ENCODE results near the gene FANCB. TPM values are rescaled to one million over a fixed set of nuclear protein-coding genes. Genes with fewer than 3 reads are reported as not detected.

FANCB gene
- total RNA-seq, 1 experiment from 2014 or later = 12.3 TPM

DNA sequence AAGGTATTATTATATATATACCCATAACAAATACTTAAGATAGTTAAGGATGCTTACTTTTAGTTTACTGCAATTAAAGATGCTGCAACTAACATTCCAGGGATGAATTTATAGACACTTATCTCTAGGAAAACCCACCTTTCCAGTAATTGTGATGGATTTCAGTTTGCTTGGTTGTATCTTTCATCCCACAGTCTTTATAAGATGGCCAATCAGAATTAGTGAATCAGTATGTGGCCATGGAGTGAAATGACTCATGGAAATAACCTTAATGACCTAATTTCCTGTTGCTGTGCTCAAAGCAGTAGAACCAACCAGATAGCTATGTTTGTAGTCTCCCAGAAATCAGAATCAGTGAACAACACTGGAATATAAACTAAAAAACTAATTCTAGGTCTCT, 26.7 kb upstream of the FANCB start (continued):
- TF ChIP-seq, protein P1, sequence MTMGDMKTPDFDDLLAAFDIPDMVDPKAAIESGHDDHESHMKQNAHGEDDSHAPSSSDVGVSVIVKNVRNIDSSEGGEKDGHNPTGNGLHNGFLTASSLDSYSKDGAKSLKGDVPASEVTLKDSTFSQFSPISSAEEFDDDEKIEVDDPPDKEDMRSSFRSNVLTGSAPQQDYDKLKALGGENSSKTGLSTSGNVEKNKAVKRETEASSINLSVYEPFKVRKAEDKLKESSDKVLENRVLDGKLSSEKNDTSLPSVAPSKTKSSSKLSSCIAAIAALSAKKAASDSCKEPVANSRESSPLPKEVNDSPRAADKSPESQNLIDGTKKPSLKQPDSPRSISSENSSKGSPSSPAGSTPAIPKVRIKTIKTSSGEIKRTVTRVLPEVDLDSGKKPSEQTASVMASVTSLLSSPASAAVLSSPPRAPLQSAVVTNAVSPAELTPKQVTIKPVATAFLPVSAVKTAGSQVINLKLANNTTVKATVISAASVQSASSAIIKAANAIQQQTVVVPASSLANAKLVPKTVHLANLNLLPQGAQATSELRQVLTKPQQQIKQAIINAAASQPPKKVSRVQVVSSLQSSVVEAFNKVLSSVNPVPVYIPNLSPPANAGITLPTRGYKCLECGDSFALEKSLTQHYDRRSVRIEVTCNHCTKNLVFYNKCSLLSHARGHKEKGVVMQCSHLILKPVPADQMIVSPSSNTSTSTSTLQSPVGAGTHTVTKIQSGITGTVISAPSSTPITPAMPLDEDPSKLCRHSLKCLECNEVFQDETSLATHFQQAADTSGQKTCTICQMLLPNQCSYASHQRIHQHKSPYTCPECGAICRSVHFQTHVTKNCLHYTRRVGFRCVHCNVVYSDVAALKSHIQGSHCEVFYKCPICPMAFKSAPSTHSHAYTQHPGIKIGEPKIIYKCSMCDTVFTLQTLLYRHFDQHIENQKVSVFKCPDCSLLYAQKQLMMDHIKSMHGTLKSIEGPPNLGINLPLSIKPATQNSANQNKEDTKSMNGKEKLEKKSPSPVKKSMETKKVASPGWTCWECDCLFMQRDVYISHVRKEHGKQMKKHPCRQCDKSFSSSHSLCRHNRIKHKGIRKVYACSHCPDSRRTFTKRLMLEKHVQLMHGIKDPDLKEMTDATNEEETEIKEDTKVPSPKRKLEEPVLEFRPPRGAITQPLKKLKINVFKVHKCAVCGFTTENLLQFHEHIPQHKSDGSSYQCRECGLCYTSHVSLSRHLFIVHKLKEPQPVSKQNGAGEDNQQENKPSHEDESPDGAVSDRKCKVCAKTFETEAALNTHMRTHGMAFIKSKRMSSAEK (CRISPR knock-in tag; IDR thresholded peaks at IDR 0.05; ENCODE audit: borderline replicate concordance) = no peak
- no peak for TF ChIP-seq FOXP1 (CRISPR knock-in tag; IDR thresholded peaks at IDR 0.05; ENCODE audit: borderline replicate concordance)
- TF ChIP-seq, protein P2, sequence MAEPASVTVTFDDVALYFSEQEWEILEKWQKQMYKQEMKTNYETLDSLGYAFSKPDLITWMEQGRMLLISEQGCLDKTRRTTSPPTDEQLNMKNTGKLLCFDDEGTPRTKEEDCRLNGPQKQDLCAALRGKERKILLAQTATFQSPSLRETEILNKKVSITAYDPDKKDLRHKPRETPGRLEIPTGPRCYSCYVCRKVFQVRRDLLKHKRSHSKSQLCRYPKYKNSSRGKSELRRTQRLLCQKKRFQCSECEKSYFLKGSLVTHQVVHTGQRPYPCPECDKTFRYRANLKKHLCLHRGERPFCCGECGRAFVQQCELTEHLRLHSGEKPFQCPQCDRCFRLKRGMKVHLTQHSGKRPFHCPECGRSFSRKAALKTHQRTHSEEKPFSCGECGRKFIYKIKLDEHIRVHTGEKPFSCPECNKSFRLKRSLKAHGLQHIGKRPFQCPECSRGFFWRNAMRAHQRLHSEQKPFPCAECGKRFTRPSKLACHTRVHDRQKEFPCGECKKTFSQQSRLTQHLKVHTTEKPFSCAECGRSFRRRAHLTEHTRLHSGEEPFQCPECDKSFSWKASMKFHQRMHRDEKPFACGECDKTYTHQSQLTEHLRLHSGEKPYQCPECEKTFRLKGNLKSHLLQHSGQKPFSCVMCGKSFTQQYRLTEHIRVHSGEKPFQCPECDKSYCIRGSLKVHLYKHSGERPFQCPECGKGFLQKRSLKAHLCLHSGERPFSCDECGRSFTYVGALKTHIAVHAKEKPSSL (CRISPR knock-in tag; conservative IDR thresholded peaks at IDR 0.05) = no peak
- TF ChIP-seq, protein P3, sequence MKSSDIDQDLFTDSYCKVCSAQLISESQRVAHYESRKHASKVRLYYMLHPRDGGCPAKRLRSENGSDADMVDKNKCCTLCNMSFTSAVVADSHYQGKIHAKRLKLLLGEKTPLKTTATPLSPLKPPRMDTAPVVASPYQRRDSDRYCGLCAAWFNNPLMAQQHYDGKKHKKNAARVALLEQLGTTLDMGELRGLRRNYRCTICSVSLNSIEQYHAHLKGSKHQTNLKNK (CRISPR knock-in tag; IDR thresholded peaks at IDR 0.05) = no peak
- no peak for TF ChIP-seq CBFB (CRISPR knock-in tag; IDR thresholded peaks at IDR 0.05; ENCODE audit: low read depth)
- TF ChIP-seq, protein P4, sequence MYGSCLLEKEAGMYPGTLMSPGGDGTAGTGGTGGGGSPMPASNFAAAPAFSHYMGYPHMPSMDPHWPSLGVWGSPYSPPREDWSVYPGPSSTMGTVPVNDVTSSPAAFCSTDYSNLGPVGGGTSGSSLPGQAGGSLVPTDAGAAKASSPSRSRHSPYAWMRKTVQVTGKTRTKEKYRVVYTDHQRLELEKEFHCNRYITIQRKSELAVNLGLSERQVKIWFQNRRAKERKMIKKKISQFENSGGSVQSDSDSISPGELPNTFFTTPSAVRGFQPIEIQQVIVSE (CRISPR knock-in tag; IDR thresholded peaks at IDR 0.05; ENCODE audit: borderline replicate concordance) = no peak
- no peak for TF ChIP-seq ETV6 (CRISPR knock-in tag; IDR thresholded peaks at IDR 0.05)

DNA sequence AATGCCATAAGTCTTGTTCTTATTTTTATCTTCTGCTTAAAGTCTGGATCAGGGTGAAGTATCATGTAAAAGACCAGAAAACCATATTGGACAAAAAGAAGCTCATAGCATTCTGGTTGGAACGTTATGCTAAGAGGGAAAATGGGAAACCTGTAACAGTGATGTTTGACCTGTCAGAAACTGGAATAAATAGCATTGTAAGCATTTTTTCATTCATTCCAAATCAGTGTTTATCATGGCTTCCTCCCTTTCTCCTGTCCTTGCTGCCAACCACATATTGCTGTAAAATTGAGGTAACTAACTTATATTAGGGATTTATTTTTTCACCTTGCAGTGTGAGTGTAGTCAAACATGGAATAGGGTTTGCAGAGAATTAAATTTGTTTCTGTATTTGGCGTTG, 24.2 kb upstream of the FANCB start:
- no peak for TF ChIP-seq CBFB (CRISPR knock-in tag; IDR thresholded peaks at IDR 0.05; ENCODE audit: low read depth)
- no peak for TF ChIP-seq MYBL2 (CRISPR knock-in tag; IDR thresholded peaks at IDR 0.05)
- Mint-ChIP-seq H3K27ac (no peak overlapping the region), H3K9me3 (no peaks in the 10 kb centered on the region), H3K27me3 (ENCODE audit: low read depth) (no peaks in the 10 kb centered on the region), H3K4me1 (peaks cover 2% of the 10 kb centered on the region), H3K4me3 (no peak overlapping the region), H3K36me3 (no peaks in the 10 kb centered on the region)
- no peak for ATAC-seq
- ChIA-PET CTCF (no interaction called here), POLR2A (no interaction called here)
- DNase-seq (ENCODE audit: low spot score) = no peak

DNA sequence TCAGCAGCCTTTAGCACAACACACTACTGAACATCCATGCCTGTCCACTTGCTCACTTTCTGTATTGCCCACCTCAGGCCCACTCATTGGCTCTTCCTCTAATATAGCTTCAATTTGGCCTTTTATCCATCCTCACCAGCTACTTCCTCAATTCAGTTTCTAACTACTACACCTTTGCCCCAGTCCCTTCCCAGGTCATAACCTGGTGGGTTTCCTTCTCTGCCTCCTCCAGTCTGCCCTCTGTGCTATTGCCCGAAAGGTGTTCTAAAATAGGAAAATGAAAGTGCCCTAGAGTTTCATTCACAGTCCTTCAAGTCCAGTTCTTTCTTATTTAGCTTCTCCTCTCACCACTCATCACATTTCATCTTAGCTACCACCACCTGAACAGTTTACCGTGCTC, 23.4 kb upstream of the FANCB start:
- CTCF ChIA-PET = no interaction called here
- H3K4me3 Mint-ChIP-seq = no peak overlapping the region
- no peak overlapping the region for H3K27ac Mint-ChIP-seq
- ATAC-seq (no peak), DNase-seq (ENCODE audit: low spot score) (no peak)
- POLR2A ChIA-PET = no interaction called here
- H3K4me1 Mint-ChIP-seq = peaks cover 4% of the 10 kb centered on the region
- H3K36me3 Mint-ChIP-seq = no peaks in the 10 kb centered on the region
- no peaks in the 10 kb centered on the region for H3K27me3 Mint-ChIP-seq (ENCODE audit: low read depth)
- no peaks in the 10 kb centered on the region for H3K9me3 Mint-ChIP-seq
- TF ChIP-seq FOXP1 (CRISPR knock-in tag; IDR thresholded peaks at IDR 0.05; ENCODE audit: borderline replicate concordance) (no peak), ETV6 (CRISPR knock-in tag; IDR thresholded peaks at IDR 0.05) (no peak), ZNF121 (CRISPR knock-in tag; IDR thresholded peaks at IDR 0.05) (no peak), ZNF416 (CRISPR knock-in tag; IDR thresholded peaks at IDR 0.05) (no peak), GTF2I (CRISPR knock-in tag; conservative IDR thresholded peaks at IDR 0.05) (no peak), ZNF232 (CRISPR knock-in tag; IDR thresholded peaks at IDR 0.05) (no peak), KAT7 (CRISPR knock-in tag; IDR thresholded peaks at IDR 0.05; ENCODE audit: borderline replicate concordance) (no peak)
- TF ChIP-seq, protein P5, sequence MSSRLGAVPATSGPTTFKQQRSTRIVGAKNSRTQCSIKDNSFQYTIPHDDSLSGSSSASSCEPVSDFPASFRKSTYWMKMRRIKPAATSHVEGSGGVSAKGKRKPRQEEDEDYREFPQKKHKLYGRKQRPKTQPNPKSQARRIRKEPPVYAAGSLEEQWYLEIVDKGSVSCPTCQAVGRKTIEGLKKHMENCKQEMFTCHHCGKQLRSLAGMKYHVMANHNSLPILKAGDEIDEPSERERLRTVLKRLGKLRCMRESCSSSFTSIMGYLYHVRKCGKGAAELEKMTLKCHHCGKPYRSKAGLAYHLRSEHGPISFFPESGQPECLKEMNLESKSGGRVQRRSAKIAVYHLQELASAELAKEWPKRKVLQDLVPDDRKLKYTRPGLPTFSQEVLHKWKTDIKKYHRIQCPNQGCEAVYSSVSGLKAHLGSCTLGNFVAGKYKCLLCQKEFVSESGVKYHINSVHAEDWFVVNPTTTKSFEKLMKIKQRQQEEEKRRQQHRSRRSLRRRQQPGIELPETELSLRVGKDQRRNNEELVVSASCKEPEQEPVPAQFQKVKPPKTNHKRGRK (CRISPR knock-in tag; IDR thresholded peaks at IDR 0.05; ENCODE audit: borderline replicate concordance) = no peak
- TF ChIP-seq, protein P6, sequence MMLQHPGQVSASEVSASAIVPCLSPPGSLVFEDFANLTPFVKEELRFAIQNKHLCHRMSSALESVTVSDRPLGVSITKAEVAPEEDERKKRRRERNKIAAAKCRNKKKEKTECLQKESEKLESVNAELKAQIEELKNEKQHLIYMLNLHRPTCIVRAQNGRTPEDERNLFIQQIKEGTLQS (CRISPR knock-in tag; conservative IDR thresholded peaks at IDR 0.05) = no peak
- TF ChIP-seq, protein P7, sequence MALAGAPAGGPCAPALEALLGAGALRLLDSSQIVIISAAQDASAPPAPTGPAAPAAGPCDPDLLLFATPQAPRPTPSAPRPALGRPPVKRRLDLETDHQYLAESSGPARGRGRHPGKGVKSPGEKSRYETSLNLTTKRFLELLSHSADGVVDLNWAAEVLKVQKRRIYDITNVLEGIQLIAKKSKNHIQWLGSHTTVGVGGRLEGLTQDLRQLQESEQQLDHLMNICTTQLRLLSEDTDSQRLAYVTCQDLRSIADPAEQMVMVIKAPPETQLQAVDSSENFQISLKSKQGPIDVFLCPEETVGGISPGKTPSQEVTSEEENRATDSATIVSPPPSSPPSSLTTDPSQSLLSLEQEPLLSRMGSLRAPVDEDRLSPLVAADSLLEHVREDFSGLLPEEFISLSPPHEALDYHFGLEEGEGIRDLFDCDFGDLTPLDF (CRISPR knock-in tag; IDR thresholded peaks at IDR 0.05) = no peak
- TF ChIP-seq, protein P8, sequence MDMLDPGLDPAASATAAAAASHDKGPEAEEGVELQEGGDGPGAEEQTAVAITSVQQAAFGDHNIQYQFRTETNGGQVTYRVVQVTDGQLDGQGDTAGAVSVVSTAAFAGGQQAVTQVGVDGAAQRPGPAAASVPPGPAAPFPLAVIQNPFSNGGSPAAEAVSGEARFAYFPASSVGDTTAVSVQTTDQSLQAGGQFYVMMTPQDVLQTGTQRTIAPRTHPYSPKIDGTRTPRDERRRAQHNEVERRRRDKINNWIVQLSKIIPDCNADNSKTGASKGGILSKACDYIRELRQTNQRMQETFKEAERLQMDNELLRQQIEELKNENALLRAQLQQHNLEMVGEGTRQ (CRISPR knock-in tag; IDR thresholded peaks at IDR 0.05) = no peak
- TF ChIP-seq, protein P9, sequence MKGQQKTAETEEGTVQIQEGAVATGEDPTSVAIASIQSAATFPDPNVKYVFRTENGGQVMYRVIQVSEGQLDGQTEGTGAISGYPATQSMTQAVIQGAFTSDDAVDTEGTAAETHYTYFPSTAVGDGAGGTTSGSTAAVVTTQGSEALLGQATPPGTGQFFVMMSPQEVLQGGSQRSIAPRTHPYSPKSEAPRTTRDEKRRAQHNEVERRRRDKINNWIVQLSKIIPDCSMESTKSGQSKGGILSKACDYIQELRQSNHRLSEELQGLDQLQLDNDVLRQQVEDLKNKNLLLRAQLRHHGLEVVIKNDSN (CRISPR knock-in tag; IDR thresholded peaks at IDR 0.05) = no peak
- TF ChIP-seq, protein P3 (CRISPR knock-in tag; IDR thresholded peaks at IDR 0.05) = no peak
- TF ChIP-seq, protein P4 (CRISPR knock-in tag; IDR thresholded peaks at IDR 0.05; ENCODE audit: borderline replicate concordance) = no peak

All from WTC11 (cell line).